Inflammatory macrophage (primary cell): ENCODE measurements around the gene PATJ.
"Not testable (repeated sequence)": the region's sequence is repeated elsewhere in the genome, so short reads cannot be mapped to it uniquely, and the experiment has no call there.

Experiments
- DNase-seq, 2 donors: peaks; one replicate each; pipeline ENCODE4 v3.0.0-alpha.2; 2020 to 2022

Gene PATJ

GRCh38 chr1:61953076-61953789 is 211.0 kb downstream of the PATJ start:
- DNase-seq, result no peak

- DNase-seq, result no peak
Observed at GRCh38 chr1:61953790-61954150, 211.5 kb downstream of the PATJ start.

- DNase-seq, result no peak
Observed at GRCh38 chr1:61955261-61955660, 213.0 kb downstream of the PATJ start.

- no peak for DNase-seq
Observed at GRCh38 chr1:61956016-61956645, 213.9 kb downstream of the PATJ start.

- DNase-seq, result no peak
Observed at GRCh38 chr1:61956784-61957183, 214.5 kb downstream of the PATJ start.

GRCh38 chr1:61961009-61961408 is 218.7 kb downstream of the PATJ start:
- DNase-seq, result no peak

GRCh38 chr1:61962631-61963030 is 220.4 kb downstream of the PATJ start:
- DNase-seq, result no peak

- DNase-seq, result not testable (repeated sequence)
Observed at GRCh38 chr1:61966450-61967225, 224.4 kb downstream of the PATJ start.

- DNase-seq, result no peak
Observed at GRCh38 chr1:61967750-61968149, 225.5 kb downstream of the PATJ start.

GRCh38 chr1:61968869-61969268 is 226.6 kb downstream of the PATJ start:
- no peak for DNase-seq

- no peak for DNase-seq
Observed at GRCh38 chr1:61973100-61973837, 231.0 kb downstream of the PATJ start.

GRCh38 chr1:61975638-61976037 is 233.4 kb downstream of the PATJ start:
- DNase-seq, result no peak

- DNase-seq, result no peak
Observed at GRCh38 chr1:61976566-61976965, 234.3 kb downstream of the PATJ start.

GRCh38 chr1:61978796-61979195 is 236.5 kb downstream of the PATJ start:
- no peak for DNase-seq

- DNase-seq, result no peak
Observed at GRCh38 chr1:61979729-61980128, 237.4 kb downstream of the PATJ start.

- DNase-seq, result no peak
Observed at GRCh38 chr1:61980561-61980960, 238.3 kb downstream of the PATJ start.

GRCh38 chr1:61981870-61982660 is 239.8 kb downstream of the PATJ start:
- DNase-seq, result no peak

- no peak for DNase-seq
Observed at GRCh38 chr1:61983236-61983635, 241.0 kb downstream of the PATJ start.

GRCh38 chr1:61992257-61992656 is 250.0 kb downstream of the PATJ start:
- DNase-seq, result no peak

GRCh38 chr1:61993331-61993961 is 251.2 kb downstream of the PATJ start:
- DNase-seq, result no peak

GRCh38 chr1:61995641-61996040 is 253.4 kb downstream of the PATJ start:
- no peak for DNase-seq

- DNase-seq, result no peak
Observed at GRCh38 chr1:61997123-61997522, 254.8 kb downstream of the PATJ start.
